SK-N-SH treated with all-trans-retinoic acid at 6 μM for 48 hours (cell line): ENCODE data around the gene CRTC3.
A peak's percentile ranks its signal among the peaks of the same experiment; 100 is the strongest.

Experiments used
- ATAC-seq: fragments of 200-7000 bp; cut with Tn5 transposase; 3 replicates; pipeline ENCODE4 v1.9.1; 2020; ENCODE audit warnings: mild to moderate bottlenecking, moderate library complexity
- ARNTL ChIP-seq: fragments of 450-650 bp; formaldehyde crosslinking; IDR thresholded peaks from 2 replicates; pipeline ENCODE4 v1.5.0; 2020; ENCODE audit warnings: low read depth, mild to moderate bottlenecking, moderate library complexity, borderline replicate concordance
- BACH2 ChIP-seq: fragments of 250-450 bp; sonication (Bioruptor Pico); IDR thresholded peaks from 2 replicates; pipeline ENCODE4 v1.9.0; 2021; ENCODE audit warnings: mild to moderate bottlenecking, borderline replicate concordance
- CREB5 ChIP-seq: fragments of 250-450 bp; sonication (Bioruptor Pico); IDR thresholded peaks from 2 replicates; pipeline ENCODE4 v1.5.1; 2020; ENCODE audit warnings: low read depth, mild to moderate bottlenecking, moderate library complexity
- CSDC2 ChIP-seq: fragments of 250-450 bp; sonication (Bioruptor Pico); IDR thresholded peaks from 2 replicates; pipeline ENCODE4 v1.5.0; 2020; ENCODE audit warnings: mild to moderate bottlenecking, moderate library complexity
- ESRRG ChIP-seq: fragments of 250-450 bp; sonication (Bioruptor Pico); IDR thresholded peaks from 2 replicates; pipeline ENCODE4 v1.6.1; 2021; ENCODE audit warnings: mild to moderate bottlenecking
- GLIS3 ChIP-seq: fragments of 250-450 bp; sonication (Bioruptor Pico); IDR thresholded peaks from 2 replicates; pipeline ENCODE4 v1.5.0; 2020; ENCODE audit warnings: mild to moderate bottlenecking, moderate library complexity
- ISL1 ChIP-seq: fragments of 250-450 bp; sonication (Bioruptor Pico); IDR thresholded peaks from 2 replicates; pipeline ENCODE4 v2.1.2; 2022; ENCODE audit warnings: mild to moderate bottlenecking, moderate library complexity
- OSR1 ChIP-seq: fragments of 250-450 bp; sonication (Bioruptor Pico); IDR thresholded peaks from 2 replicates; pipeline ENCODE4 v1.8.0; 2022; ENCODE audit warnings: moderate library complexity, mild to moderate bottlenecking, inconsistent platforms
- PATZ1 ChIP-seq: fragments of 250-450 bp; sonication (Bioruptor Pico); IDR thresholded peaks from 2 replicates; pipeline ENCODE4 v1.8.0; 2020; ENCODE audit warnings: mild to moderate bottlenecking, moderate library complexity, borderline replicate concordance
- PPARA ChIP-seq: fragments of 250-450 bp; sonication (Bioruptor Pico); IDR thresholded peaks from 2 replicates; pipeline ENCODE4 v1.5.0; 2020; ENCODE audit warnings: mild to moderate bottlenecking, borderline replicate concordance
- SNAI2 ChIP-seq: fragments of 250-450 bp; sonication (Bioruptor Pico); IDR thresholded peaks from 2 replicates; pipeline ENCODE4 v1.5.0; 2020; ENCODE audit warnings: mild to moderate bottlenecking, moderate library complexity
- TCF4 ChIP-seq: fragments of 250-450 bp; sonication (Bioruptor Pico); IDR thresholded peaks from 2 replicates; pipeline ENCODE4 v1.8.0; 2021; ENCODE audit warnings: mild to moderate bottlenecking, moderate library complexity, borderline replicate concordance
- TOX ChIP-seq: fragments of 250-450 bp; sonication (Bioruptor Pico); IDR thresholded peaks from 2 replicates; pipeline ENCODE4 v1.8.0; 2021; ENCODE audit warnings: mild to moderate bottlenecking, moderate library complexity, borderline replicate concordance
- ZC3H10 ChIP-seq: fragments of 250-450 bp; sonication (Bioruptor Pico); IDR thresholded peaks from 2 replicates; pipeline ENCODE4 v1.5.1; 2021; ENCODE audit warnings: mild to moderate bottlenecking, moderate library complexity
- ZFP3 ChIP-seq: fragments of 250-450 bp; sonication (Bioruptor Pico); IDR thresholded peaks from 2 replicates; pipeline ENCODE4 v1.5.0; 2020; ENCODE audit warnings: mild to moderate bottlenecking, moderate library complexity
- ZFP30 ChIP-seq: fragments of 450-650 bp; formaldehyde crosslinking; IDR thresholded peaks from 2 replicates; pipeline ENCODE4 v1.5.0; 2022; ENCODE audit warnings: mild to moderate bottlenecking, moderate library complexity
- ZNF565 ChIP-seq: fragments of 450-650 bp; formaldehyde crosslinking; conservative IDR thresholded peaks from 2 replicates; pipeline ENCODE4 v1.5.0; 2020; ENCODE audit warnings: low read depth, mild to moderate bottlenecking, moderate library complexity
- ZNF70 ChIP-seq: fragments of 450-650 bp; formaldehyde crosslinking; IDR thresholded peaks from 2 replicates; pipeline ENCODE4 v1.5.0; 2020; ENCODE audit warnings: mild to moderate bottlenecking, moderate library complexity
- ZNF8 ChIP-seq: fragments of 450-650 bp; formaldehyde crosslinking; IDR thresholded peaks from 2 replicates; pipeline ENCODE4 v1.5.0; 2020; ENCODE audit warnings: mild to moderate bottlenecking, moderate library complexity
- TF ChIP-seq, protein P1 (sequence below): fragments of 250-450 bp; sonication (Bioruptor Pico); IDR thresholded peaks from 2 replicates; pipeline ENCODE4 v1.5.1; 2021; ENCODE audit warnings: mild to moderate bottlenecking, moderate library complexity
- TF ChIP-seq, protein P2 (sequence below): fragments of 250-450 bp; sonication (Bioruptor Pico); IDR thresholded peaks from 2 replicates; pipeline ENCODE4 v1.5.0; 2020; ENCODE audit warnings: mild to moderate bottlenecking, moderate library complexity
- TF ChIP-seq, protein P3 (sequence below): fragments of 250-450 bp; sonication (Bioruptor Pico); IDR thresholded peaks from 2 replicates; pipeline ENCODE4 v1.8.0; 2021; ENCODE audit warnings: low read depth, mild to moderate bottlenecking, moderate library complexity, borderline replicate concordance

Gene CRTC3

DNA sequence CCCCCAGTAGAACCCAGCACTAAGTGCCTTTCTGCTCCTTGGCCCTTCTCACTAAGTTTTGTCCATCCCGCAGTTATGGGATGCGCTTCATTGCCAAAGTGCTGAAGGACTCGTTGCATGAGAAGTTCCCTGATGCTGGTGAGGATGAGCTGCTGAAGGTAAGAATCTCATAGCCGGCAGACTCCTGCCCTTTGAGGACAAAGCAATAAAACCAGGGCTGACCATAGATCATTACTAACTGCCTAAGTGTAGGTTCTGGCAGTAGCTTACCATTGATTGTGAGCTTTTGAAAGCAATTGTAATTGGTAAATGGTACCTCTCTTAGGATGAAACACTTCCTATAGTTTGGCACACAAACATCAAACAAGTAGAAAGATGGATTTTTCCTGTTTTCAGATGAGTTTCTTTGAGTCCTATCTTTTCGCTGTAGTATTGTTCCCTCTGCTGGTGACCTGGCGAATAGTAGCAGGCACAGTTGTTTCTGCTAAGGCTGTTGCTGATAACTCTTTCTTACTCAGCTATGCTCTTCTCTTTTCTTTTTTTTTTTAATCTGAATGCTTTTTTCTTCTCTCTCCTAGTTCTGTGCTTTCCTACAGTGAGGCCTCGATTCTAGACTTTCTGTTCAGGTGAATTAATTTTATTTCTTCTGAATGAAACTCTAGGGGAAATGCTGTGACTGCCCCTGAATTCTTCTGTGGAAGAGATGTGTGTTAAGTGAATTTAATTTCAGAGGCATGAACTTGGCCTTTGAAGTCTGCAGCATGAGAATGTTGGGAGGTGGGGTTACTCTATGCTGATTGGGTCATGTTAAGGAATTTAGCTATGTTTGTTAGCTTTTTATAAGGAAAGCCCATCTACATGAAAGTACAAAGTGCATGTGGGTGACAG, 47.4 kb upstream of the CRTC3 start:
- TF ChIP-seq PATZ1 (CRISPR knock-in tag) (no peak), ARNTL (no peak), TOX (CRISPR knock-in tag) (no peak), ZNF8 (no peak), ESRRG (CRISPR knock-in tag) (no peak), SNAI2 (no peak), CSDC2 (CRISPR knock-in tag) (no peak), ZC3H10 (CRISPR knock-in tag) (no peak), ZNF565 (CRISPR knock-in tag) (no peak), ISL1 (CRISPR knock-in tag) (no peak), CREB5 (no peak), OSR1 (CRISPR knock-in tag) (no peak), TCF4 (no peak), ZNF70 (CRISPR knock-in tag) (no peak), PPARA (no peak), ZFP30 (CRISPR knock-in tag) (no peak)
- TF ChIP-seq, protein P1, sequence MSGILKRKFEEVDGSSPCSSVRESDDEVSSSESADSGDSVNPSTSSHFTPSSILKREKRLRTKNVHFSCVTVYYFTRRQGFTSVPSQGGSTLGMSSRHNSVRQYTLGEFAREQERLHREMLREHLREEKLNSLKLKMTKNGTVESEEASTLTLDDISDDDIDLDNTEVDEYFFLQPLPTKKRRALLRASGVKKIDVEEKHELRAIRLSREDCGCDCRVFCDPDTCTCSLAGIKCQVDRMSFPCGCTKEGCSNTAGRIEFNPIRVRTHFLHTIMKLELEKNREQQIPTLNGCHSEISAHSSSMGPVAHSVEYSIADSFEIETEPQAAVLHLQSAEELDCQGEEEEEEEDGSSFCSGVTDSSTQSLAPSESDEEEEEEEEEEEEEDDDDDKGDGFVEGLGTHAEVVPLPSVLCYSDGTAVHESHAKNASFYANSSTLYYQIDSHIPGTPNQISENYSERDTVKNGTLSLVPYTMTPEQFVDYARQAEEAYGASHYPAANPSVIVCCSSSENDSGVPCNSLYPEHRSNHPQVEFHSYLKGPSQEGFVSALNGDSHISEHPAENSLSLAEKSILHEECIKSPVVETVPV (CRISPR knock-in tag) = no peak
- TF ChIP-seq, protein P2, sequence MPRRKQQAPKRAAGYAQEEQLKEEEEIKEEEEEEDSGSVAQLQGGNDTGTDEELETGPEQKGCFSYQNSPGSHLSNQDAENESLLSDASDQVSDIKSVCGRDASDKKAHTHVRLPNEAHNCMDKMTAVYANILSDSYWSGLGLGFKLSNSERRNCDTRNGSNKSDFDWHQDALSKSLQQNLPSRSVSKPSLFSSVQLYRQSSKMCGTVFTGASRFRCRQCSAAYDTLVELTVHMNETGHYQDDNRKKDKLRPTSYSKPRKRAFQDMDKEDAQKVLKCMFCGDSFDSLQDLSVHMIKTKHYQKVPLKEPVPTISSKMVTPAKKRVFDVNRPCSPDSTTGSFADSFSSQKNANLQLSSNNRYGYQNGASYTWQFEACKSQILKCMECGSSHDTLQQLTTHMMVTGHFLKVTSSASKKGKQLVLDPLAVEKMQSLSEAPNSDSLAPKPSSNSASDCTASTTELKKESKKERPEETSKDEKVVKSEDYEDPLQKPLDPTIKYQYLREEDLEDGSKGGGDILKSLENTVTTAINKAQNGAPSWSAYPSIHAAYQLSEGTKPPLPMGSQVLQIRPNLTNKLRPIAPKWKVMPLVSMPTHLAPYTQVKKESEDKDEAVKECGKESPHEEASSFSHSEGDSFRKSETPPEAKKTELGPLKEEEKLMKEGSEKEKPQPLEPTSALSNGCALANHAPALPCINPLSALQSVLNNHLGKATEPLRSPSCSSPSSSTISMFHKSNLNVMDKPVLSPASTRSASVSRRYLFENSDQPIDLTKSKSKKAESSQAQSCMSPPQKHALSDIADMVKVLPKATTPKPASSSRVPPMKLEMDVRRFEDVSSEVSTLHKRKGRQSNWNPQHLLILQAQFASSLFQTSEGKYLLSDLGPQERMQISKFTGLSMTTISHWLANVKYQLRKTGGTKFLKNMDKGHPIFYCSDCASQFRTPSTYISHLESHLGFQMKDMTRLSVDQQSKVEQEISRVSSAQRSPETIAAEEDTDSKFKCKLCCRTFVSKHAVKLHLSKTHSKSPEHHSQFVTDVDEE (CRISPR knock-in tag) = no peak
- TF ChIP-seq, protein P3, sequence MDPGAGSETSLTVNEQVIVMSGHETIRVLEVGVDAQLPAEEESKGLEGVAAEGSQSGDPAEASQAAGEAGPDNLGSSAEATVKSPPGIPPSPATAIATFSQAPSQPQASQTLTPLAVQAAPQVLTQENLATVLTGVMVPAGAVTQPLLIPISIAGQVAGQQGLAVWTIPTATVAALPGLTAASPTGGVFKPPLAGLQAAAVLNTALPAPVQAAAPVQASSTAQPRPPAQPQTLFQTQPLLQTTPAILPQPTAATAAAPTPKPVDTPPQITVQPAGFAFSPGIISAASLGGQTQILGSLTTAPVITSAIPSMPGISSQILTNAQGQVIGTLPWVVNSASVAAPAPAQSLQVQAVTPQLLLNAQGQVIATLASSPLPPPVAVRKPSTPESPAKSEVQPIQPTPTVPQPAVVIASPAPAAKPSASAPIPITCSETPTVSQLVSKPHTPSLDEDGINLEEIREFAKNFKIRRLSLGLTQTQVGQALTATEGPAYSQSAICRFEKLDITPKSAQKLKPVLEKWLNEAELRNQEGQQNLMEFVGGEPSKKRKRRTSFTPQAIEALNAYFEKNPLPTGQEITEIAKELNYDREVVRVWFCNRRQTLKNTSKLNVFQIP (CRISPR knock-in tag) = no peak
- TF ChIP-seq, all 23 proteins: peak for 0
- peak; percentile 72 for ATAC-seq

GRCh38 chr15:90483012-90483307, 46.8 kb upstream of the CRTC3 start:
- ATAC-seq = no peak
- TF ChIP-seq, protein P3 (CRISPR knock-in tag) = no peak
- no peak for TF ChIP-seq GLIS3 (CRISPR knock-in tag)
- TF ChIP-seq ESRRG (CRISPR knock-in tag) = no peak
- no peak for TF ChIP-seq PATZ1 (CRISPR knock-in tag)
- no peak for TF ChIP-seq CSDC2 (CRISPR knock-in tag)
- TF ChIP-seq ZNF8 = no peak
- no peak for TF ChIP-seq ISL1 (CRISPR knock-in tag)
- no peak for TF ChIP-seq ZFP3 (CRISPR knock-in tag)
- TF ChIP-seq PPARA = no peak
- TF ChIP-seq ZNF565 (CRISPR knock-in tag) = no peak
- no peak for TF ChIP-seq ZC3H10 (CRISPR knock-in tag)
- no peak for TF ChIP-seq ARNTL
- TF ChIP-seq SNAI2 = no peak
- no peak for TF ChIP-seq ZNF70 (CRISPR knock-in tag)
- no peak for TF ChIP-seq BACH2 (CRISPR knock-in tag)
- TF ChIP-seq, protein P1 (CRISPR knock-in tag) = no peak
- no peak for TF ChIP-seq CREB5
- TF ChIP-seq TOX (CRISPR knock-in tag) = no peak
